HUES6 (cell line): ENCODE measurements around the gene LRRC1.

Experiments
- H3K27ac ChIP-seq: 2 replicates; pipeline ENCODE4 v1.7.0; 2013; ENCODE audit warnings: low read depth, mild to moderate bottlenecking, low read length, inconsistent platforms
- H3K27me3 ChIP-seq: 2 replicates; pipeline ENCODE4 v1.6.1; 2013; ENCODE audit warnings: low read length; ENCODE audit not compliant: control insufficient read depth, insufficient read depth
- H3K36me3 ChIP-seq: 2 replicates; pipeline ENCODE4 v1.6.1; 2013; ENCODE audit warnings: low read length; ENCODE audit not compliant: control insufficient read depth, insufficient read depth
- H3K4me1 ChIP-seq: 2 replicates; pipeline ENCODE4 v1.6.1; 2013; ENCODE audit warnings: low read length; ENCODE audit not compliant: control insufficient read depth, insufficient read depth
- H3K4me3 ChIP-seq: 2 replicates; pipeline ENCODE4 v1.5.1; 2013; ENCODE audit warnings: low read depth, low read length
- H3K9ac ChIP-seq: one replicate; pipeline ENCODE4 v1.6.1; 2013; ENCODE audit warnings: mild to moderate bottlenecking, low read length
- H3K9me3 ChIP-seq: 2 replicates; pipeline ENCODE4 v1.6.1; 2013; ENCODE audit warnings: low read depth, low read length; ENCODE audit not compliant: control insufficient read depth, insufficient read depth

The LRRC1 gene

DNA sequence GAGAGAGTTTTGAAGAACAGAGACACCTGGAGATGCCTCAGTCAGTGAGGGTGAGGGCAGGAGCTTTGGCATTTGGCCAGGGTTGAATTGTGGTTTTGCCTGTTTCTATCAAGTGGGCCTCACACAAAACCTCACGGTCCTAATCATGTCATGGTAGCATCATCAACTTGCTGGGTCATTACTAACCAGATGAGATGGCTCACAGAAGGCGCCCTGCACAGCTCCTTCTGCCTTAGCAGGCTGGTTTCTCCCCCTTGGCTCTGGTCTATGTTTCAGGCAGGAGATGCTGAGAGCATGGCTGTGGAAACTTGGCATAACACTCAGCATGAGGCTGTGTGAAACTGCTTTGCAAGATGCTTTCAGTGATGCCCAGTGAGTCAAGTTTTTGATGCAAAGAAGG is 99.3 kb downstream of the LRRC1 start:
- H3K4me1 ChIP-seq, result peaks cover 11% of the 10 kb centered on the region; the same call in 1 of the 2 replicates
- H3K4me3 ChIP-seq, result no peak overlapping the region
- no peak overlapping the region for H3K27ac ChIP-seq
- H3K36me3 ChIP-seq, result peaks cover 3% of the 10 kb centered on the region; the same call in 1 of the 2 replicates
- no peaks in the 10 kb centered on the region for H3K27me3 ChIP-seq
- H3K9ac ChIP-seq, result no peak overlapping the region
- H3K9me3 ChIP-seq, result no peaks in the 10 kb centered on the region

- Histone ChIP-seq H3K9ac (no peak overlapping the region), H3K27me3 (no peaks in the 10 kb centered on the region), H3K4me1 (peaks cover 3% of the 10 kb centered on the region; the same call in 1 of the 2 replicates), H3K27ac (no peak overlapping the region), H3K9me3 (no peaks in the 10 kb centered on the region), H3K4me3 (no peak overlapping the region), H3K36me3 (peaks cover 3% of the 10 kb centered on the region; the same call in 1 of the 2 replicates)
Observed at GRCh38 chr6:53896196-53896595, 101.4 kb downstream of the LRRC1 start.

- H3K9ac ChIP-seq, result no peak overlapping the region
- no peak overlapping the region for H3K4me3 ChIP-seq
- H3K9me3 ChIP-seq, result no peaks in the 10 kb centered on the region
- no peak overlapping the region for H3K27ac ChIP-seq
- H3K36me3 ChIP-seq, result peaks cover 3% of the 10 kb centered on the region; the same call in 1 of the 2 replicates
- no peaks in the 10 kb centered on the region for H3K27me3 ChIP-seq
- peaks cover 3% of the 10 kb centered on the region; the same call in 1 of the 2 replicates for H3K4me1 ChIP-seq
Observed at GRCh38 chr6:53898026-53898795, 103.4 kb downstream of the LRRC1 start.

DNA sequence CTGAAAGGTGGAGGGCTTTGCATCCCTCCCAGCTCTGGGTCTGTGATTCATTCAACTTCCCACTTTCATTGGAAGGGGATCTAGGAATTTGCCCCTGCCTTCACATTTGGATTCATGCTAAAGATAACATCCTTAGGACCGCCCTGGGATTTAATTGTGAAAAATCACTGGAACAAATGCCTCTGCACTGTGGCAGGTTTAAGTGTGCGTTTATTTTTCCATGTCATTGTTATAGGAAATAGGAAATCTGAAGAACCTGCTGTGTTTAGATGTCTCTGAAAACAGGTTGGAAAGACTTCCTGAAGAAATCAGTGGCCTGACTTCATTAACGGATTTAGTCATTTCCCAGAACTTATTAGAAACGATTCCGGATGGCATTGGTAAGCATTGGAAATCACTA is 104.7 kb downstream of the LRRC1 start:
- H3K9ac ChIP-seq, result no peak overlapping the region
- peaks cover 4% of the 10 kb centered on the region for H3K36me3 ChIP-seq
- H3K4me3 ChIP-seq, result no peak overlapping the region
- no peaks in the 10 kb centered on the region for H3K27me3 ChIP-seq
- H3K4me1 ChIP-seq, result no peaks in the 10 kb centered on the region
- no peaks in the 10 kb centered on the region for H3K9me3 ChIP-seq
- no peak overlapping the region for H3K27ac ChIP-seq

- Histone ChIP-seq H3K9me3 (no peaks in the 10 kb centered on the region), H3K9ac (no peak overlapping the region), H3K36me3 (peaks cover 3% of the 10 kb centered on the region; the same call in 1 of the 2 replicates), H3K27ac (no peak overlapping the region), H3K4me3 (no peak overlapping the region), H3K27me3 (no peaks in the 10 kb centered on the region), H3K4me1 (peaks cover 4% of the 10 kb centered on the region)
Observed at GRCh38 chr6:53903357-53903756, 108.6 kb downstream of the LRRC1 start.

DNA sequence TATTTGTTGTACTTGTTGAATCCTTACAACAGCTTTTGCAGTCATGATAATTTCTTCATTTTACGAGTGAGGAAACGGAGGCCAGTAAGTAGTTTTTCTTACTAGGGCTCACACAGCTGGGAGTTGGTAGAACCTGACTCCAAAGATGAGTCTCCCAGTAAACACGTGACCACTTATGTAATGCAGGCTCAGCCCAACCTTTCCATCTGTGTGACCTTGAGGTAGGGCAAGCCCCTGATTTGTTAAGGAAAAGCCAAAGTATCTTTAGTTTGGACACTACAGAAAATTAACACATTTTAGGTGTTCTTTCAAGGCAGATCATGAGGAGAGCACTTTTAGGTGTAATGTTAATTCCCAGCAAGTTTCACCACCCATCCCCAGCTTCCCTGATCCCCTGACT is 111.3 kb downstream of the LRRC1 start:
- Histone ChIP-seq H3K4me3 (no peak overlapping the region), H3K27ac (no peak overlapping the region)

DNA sequence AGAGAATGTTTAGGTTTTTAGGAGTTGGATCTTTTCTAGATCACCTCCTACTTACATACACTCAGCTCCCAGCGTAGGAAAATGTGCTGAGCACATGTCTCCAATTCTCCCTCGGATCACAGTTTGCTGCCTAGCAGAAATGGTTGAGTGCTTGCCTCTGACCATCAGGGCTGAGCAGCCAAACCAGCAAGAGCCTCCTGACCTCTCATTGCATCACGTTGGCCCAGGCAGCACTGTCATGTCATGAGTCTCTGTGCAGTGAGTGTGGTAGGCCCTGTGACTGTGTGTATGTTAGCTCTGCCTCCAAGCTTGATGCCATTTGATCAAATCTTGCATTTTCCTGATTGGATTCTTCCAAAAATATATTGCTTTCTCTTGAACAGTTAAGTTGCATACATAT is 112.0 kb downstream of the LRRC1 start:
- no peaks in the 10 kb centered on the region for H3K9me3 ChIP-seq
- H3K9ac ChIP-seq, result no peak overlapping the region
- H3K27me3 ChIP-seq, result no peaks in the 10 kb centered on the region
- no peak overlapping the region for H3K4me3 ChIP-seq
- peaks cover 4% of the 10 kb centered on the region for H3K4me1 ChIP-seq
- H3K27ac ChIP-seq, result no peak overlapping the region
- peaks cover 3% of the 10 kb centered on the region; the same call in 1 of the 2 replicates for H3K36me3 ChIP-seq

More for the DNA sequence above, 111.3 kb downstream of the LRRC1 start:
- Histone ChIP-seq H3K9ac (no peak overlapping the region), H3K36me3 (peaks cover 3% of the 10 kb centered on the region; the same call in 1 of the 2 replicates), H3K4me1 (peaks cover 4% of the 10 kb centered on the region), H3K27me3 (no peaks in the 10 kb centered on the region), H3K9me3 (no peaks in the 10 kb centered on the region)

- Histone ChIP-seq H3K36me3 (peaks cover 5% of the 10 kb centered on the region; the same call in 1 of the 2 replicates), H3K9ac (no peak overlapping the region), H3K27me3 (no peaks in the 10 kb centered on the region), H3K9me3 (no peaks in the 10 kb centered on the region), H3K4me3 (no peak overlapping the region), H3K4me1 (peaks cover 8% of the 10 kb centered on the region), H3K27ac (no peak overlapping the region)
Observed at GRCh38 chr6:53910834-53911233, 116.0 kb downstream of the LRRC1 start.

- H3K27me3 ChIP-seq, result no peaks in the 10 kb centered on the region
- no peaks in the 10 kb centered on the region for H3K9me3 ChIP-seq
- peaks cover 4% of the 10 kb centered on the region for H3K4me1 ChIP-seq
Observed at GRCh38 chr6:53912661-53913060, 117.9 kb downstream of the LRRC1 start.

GRCh38 chr6:53913286-53913685 is 118.5 kb downstream of the LRRC1 start:
- Histone ChIP-seq H3K27me3 (no peaks in the 10 kb centered on the region), H3K9ac (no peak overlapping the region)

More at GRCh38 chr6:53912661-53913060, 117.9 kb downstream of the LRRC1 start:
- peaks cover 5% of the 10 kb centered on the region; the same call in 1 of the 2 replicates for H3K36me3 ChIP-seq
- no peak overlapping the region for H3K4me3 ChIP-seq
- no peak overlapping the region for H3K27ac ChIP-seq
- no peak overlapping the region for H3K9ac ChIP-seq

GRCh38 chr6:53915026-53915691 is 120.4 kb downstream of the LRRC1 start:
- Histone ChIP-seq H3K36me3 (peaks cover 8% of the 10 kb centered on the region; the same call in 1 of the 2 replicates), H3K9me3 (no peaks in the 10 kb centered on the region), H3K4me1 (peaks cover 8% of the 10 kb centered on the region), H3K9ac (no peak overlapping the region), H3K4me3 (no peak overlapping the region), H3K27ac (no peak overlapping the region), H3K27me3 (no peaks in the 10 kb centered on the region)

More at GRCh38 chr6:53913286-53913685, 118.5 kb downstream of the LRRC1 start:
- Histone ChIP-seq H3K4me1 (peaks cover 4% of the 10 kb centered on the region), H3K36me3 (peaks cover 5% of the 10 kb centered on the region; the same call in 1 of the 2 replicates), H3K27ac (no peak overlapping the region), H3K9me3 (no peaks in the 10 kb centered on the region), H3K4me3 (no peak overlapping the region)
